GM21825 (cell line): ENCODE results near the gene ATF7IP.
"Not testable (repeated sequence)": the region's sequence is repeated elsewhere in the genome, so short reads cannot be mapped to it uniquely, and the experiment has no call there.

ENCODE experiments used
- ATAC-seq: cut with Tn5 transposase; IDR thresholded peaks from one replicate; pipeline ENCODE4 v1.9.1; 2021; ENCODE audit warnings: mild to moderate bottlenecking, moderate library complexity; ENCODE audit not compliant: unreplicated experiment

ATF7IP gene

DNA sequence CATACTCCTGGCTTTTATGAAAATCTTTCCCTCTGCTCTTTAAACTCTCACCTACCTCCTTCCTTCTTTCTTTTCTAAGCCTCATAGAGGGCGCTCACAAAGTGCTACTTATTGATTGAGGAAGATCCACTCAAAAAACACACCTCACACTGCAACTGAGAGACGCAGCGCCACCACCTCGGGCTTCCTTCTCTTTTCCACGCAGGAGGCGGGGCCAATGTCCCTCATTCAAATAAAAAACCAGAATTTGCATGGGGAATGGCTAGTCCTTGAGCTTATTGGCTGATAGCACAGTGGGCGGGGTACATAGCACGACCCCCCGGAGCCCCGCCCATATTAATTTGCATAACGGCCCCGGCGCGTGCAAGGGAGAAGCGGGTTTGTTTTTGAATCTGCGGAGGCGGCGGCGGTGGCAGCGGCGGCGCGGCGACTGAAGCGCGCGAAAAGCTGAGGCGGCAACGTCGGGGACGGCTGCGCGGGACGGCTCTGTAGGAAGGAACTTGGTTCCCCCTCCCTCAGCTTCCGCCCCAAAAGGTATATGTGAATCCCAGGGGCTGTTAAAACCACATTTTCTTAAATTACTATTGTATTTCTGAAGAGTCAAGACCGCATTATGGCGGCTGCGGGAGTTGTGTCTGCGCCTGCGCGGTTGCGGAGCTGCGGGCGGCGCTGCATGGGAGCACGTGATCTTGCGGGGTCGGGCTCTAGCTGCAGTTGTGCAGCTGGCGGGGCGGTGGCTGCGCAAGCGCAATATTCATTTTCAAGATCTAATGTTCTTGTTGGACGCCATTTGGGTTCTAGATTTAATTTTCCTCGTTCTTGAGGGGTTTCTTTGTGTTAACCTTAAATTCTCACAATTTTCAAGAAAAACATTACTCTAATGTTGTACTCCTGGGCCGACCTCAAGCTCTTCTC, at the start of gene ATF7IP:
Gene ATF7IP, plus strand, starts transcription at position 389 of the 915 bp plus-strand sequence. CDS start 58,234 bp downstream, outside the sequence.
- ATAC-seq: peak; percentile 72

DNA sequence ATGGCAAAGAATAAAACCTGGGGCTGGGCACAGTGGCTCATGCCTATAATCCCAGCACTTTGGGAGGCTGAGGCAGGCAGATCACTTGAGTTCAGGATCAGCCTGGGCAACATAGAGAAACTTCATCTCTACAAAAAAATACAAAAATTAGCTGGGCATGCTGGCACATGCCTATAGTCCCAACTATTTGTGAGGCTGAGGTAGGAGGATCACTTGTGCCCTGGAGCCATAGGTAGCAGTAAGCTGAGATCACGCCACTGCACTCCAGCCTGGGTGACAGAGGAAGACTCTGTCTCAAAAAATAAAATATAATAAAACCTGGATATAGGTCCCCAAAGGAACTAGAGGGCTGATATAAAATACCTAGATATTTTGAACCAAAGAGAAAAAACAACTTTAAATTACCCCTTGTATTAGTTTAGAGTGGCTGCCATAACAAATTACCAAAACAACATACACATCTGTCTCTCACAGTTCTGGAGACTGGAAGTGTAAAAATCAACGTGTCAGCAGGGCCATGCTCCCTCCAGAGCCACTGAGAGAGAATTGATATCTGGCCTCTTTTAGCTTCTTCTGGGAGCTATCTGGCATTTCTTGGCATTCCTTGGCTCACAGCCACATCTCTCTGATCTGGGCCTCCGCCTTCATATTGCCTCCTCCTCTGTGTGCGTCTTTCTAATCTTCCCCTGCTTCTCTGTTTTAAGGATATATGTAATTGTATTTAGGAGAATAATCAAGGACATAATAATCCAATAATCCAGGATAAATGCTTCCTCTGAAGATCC, 47.9 kb upstream of the ATF7IP start:
- no peak for ATAC-seq

DNA sequence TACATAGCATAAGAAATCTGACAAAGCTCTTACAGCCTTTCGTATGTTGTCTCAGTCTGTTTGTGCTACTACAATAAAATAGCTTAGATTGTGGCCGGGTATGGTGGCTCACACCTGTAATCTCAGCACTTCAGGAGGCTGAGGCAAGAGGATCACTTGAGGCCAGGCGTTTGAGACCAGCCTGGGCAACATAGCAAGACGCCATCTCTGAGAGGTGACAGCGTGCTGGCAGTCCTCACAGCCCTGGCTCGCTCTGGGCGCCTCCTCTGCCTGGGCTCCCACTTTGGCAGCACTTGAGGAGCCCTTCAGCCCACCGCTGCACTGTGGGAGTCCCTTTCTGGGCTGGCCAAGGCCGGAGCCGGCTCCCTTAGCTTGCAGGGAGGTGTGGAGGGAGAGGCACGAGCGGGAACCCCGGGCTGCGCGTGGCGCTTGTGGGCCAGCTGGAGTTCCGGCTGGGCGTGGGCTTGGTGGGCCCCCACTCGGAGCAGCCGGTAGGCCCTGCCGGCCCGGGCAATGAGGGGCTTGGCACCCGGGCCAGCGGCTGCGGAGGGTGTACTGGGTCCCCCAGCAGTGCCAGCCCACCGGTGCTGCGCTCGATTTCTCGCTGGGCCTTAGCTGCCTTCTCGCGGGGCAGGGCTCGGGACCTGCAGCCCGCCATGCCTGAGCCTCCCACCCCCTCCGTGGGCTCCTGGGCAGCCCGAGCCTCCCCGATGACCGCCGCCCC, 45.6 kb upstream of the ATF7IP start:
- ATAC-seq: not testable (repeated sequence)

GRCh38 chr12:14322403-14322802, 43.1 kb upstream of the ATF7IP start:
- ATAC-seq: no peak

DNA sequence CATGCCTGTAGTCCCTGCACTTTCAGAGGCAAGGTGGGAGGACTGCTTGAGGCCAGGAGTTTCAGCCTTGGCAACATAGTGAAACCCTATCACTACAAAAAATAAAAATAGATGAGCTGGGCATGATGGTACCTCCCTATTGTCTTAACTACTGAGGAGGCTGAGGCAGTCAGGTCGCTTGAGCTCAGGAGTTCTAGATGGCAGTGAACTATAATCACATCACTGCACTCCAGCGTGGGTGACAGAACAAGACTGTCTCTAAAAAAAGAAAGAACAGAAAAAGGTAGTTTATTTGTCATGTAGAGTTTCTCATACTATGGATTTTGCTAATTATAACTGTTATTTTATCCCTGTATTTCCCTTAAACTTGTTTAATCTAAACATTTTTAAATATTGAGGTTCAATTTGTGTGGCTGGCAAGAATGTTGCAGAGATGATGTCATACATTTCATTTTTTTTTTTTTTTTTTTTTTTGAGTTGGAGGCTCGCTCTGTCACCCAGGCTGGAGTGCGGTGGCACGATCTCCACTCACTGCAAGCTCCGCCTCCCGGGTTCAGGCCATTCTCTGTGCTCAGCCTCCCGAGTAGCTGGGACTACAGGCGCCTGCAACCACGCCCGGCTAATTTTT, 39.7 kb upstream of the ATF7IP start:
- ATAC-seq: no peak

GRCh38 chr12:14326699-14327098, 38.8 kb upstream of the ATF7IP start:
- no peak for ATAC-seq

GRCh38 chr12:14327711-14328110, 37.8 kb upstream of the ATF7IP start:
- ATAC-seq: no peak

DNA sequence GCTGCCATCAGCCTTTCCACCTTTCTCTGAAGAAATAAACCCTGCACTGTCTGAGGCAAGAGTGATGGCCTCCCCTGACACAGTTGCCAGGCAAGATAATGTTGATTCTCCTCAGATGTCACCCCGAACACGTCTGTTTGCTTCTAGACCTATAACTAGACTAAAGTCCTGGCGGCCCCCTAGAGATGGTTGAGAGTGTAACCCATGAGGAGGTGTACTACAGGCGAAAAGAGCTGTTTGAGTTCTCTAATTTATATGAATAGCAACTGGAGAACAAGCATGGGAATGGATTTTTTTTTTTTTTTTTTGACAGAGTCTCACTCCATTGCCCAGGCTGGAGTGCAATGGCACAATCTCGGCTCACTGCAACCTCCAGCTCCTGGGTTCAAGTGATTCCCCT, 33.0 kb upstream of the ATF7IP start:
- ATAC-seq: no peak

DNA sequence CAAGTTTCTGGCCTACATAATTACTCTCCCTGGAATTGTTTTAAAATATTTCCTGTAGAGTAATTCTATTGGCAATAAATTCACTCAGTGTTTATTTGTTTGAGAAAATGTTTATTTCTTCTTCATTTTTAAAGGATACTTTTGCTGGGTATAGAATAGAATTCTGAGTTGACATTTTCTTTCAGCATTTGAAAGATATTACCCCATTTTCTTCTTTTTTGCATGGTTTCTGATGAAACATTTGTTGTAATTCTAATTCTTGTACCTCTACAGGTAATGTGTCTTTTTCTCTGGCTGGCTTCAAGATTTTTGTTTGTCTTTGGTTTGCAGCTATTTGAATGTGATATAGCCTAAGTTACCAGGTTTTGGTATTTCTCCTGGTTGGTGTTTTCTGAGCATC, 25.1 kb upstream of the ATF7IP start:
- ATAC-seq: no peak

DNA sequence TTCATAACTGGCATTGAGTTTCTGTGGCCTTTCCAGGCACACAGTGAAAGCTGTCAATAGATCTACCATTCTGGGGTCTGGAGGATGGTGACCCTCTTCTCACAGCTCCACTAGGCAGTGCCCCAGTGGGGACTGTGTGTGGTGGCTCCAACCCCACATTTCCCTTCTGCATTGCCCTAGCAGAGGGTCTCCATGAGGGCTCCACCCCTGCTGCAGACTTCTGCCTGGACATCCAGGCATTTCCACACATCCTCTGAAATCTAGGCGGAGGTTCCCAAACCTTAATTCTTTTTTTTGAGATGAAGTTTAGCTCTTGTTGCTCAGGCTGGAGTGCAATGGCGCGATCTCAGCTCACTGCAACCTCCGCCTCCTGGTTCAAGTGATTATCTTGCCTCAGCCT, 14.0 kb upstream of the ATF7IP start:
- ATAC-seq: not testable (repeated sequence)

- ATAC-seq: not testable (repeated sequence)
Measured at GRCh38 chr12:14352066-14352465, 13.4 kb upstream of the ATF7IP start.

- not testable (repeated sequence) for ATAC-seq
Measured at GRCh38 chr12:14354665-14355064, 10.8 kb upstream of the ATF7IP start.

DNA sequence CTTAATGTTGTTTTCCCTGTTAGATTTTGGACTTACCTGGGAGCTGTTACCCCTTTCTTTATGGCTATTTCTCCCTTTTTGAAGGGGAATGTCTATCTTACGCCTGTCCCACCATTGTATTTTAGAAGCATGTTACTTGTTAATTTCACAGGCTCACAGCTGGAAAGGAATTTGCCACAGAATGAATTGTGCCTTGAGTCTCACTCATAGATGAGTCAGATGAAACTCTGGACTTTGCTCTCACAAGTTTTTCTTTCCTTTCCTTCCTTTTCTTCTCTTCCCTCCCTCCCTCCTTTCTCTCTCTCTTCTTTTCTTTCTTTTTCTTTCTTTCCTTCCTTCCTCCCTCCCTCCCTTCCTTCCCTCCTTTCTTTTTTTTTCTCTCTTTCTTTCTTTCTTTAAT, 9.3 kb upstream of the ATF7IP start:
- ATAC-seq: no peak

- ATAC-seq: no peak
Measured at GRCh38 chr12:14357486-14357885, 8.0 kb upstream of the ATF7IP start.

DNA sequence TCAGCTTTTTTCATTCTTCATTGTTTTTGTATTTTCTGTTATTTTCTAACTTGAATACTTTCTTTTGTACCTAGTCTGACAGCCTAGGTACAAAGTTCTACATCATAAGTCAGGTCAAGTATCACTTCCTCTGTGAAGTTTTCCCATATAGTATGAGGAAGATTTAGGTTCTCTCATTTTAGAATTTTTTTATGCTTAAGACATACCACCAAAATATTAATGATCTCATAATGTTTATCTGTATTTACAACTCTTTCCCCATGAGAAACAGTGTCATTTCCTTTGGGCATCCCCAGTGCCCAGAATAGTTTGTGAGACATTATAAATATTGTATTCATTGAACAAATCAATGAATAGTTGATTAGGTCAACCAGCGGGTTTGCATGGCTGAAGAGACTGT, 3.1 kb upstream of the ATF7IP start:
- peak; percentile 34 for ATAC-seq

- no peak for ATAC-seq
Measured at GRCh38 chr12:14364583-14365271, 755 bp upstream of the ATF7IP start.

GRCh38 chr12:14366209-14367039, 942 bp downstream of the ATF7IP start:
- ATAC-seq: no peak

DNA sequence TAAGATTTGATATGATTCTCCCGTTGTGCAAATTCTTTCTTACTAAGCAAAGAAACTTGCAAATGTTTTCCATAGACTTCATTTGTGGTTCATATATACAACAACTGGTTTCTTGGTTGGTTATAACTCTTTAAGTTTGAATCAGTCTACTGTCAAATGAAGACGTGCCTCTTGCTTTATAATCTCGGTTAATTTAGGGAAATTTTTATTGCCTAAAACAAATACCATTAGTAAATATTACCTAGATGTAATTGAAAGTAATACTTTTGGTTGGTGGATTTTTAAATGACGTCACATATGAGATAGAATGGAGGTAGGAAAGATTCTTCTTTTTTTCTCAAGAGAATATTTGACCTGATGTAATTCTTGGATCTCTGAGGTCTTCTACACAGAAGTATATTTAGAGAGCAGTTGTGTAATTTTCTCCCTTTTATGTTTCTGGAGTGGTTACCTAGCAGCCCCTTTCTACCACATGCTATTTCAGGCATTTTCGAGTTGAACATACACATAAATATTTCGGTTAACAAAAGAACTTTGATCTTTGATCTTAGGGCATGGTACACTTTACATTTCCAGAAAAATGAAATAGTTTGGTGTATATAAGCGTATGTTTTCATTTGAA, 1.7 kb downstream of the ATF7IP start:
- ATAC-seq: peak; percentile 29

DNA sequence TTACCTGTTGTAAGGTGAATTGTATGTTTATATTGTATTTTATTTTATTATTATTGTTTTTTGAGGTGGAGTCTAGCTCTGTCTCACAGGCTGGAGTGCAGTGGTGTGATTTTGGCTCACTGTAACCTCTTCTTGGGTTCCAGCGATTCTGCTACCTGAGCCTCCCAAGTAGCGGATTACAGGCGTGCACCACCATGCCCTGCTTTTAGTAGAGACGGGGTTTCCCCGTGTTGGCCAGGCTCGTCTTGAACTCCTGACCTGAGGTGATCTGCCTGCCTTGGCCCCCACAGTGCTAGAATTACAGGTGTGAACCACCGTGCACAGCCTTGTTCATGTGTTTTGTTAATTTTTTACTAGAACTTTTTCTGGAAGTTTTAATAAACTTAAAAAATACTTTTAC, 3.8 kb downstream of the ATF7IP start:
- no peak for ATAC-seq
